ENCODE measurements around the gene CLSTN1. TPM values are rescaled to one million over a fixed set of nuclear protein-coding genes. Genes with fewer than 3 reads are reported as not detected.

The CLSTN1 gene
- polyA plus RNA-seq, 1 experiment = 34.3 TPM

GRCh38 chr1:9733160-9733789, 90.5 kb downstream of the CLSTN1 start:
- CTCF ChIA-PET = interaction anchor here (0.6 to 1.9 kb wide), 4 partner anchors 10 to 135 kb away, joined by 3 to 7 read pairs (median 4); no protein-coding TSS in a partner anchor
- no peak for DNase-seq (ENCODE audit: low read depth)
- no peak for TF ChIP-seq CTCF (IDR thresholded peaks at IDR 0.05; ENCODE audit: insufficient read depth, low read depth, low read length)

GRCh38 chr1:9732123-9732971, 91.4 kb downstream of the CLSTN1 start:
- no peak overlapping the region for H3K4me3 ChIP-seq (ENCODE audit: low read depth, low read length)
- ChIA-PET POLR2A (no interaction called here), CTCF (interaction anchor here (0.6 to 1.9 kb wide), 3 partner anchors 44 to 136 kb away, joined by 3 to 7 read pairs (median 6); no protein-coding TSS in a partner anchor)
- H3K27me3 ChIP-seq (ENCODE audit: control insufficient read depth, insufficient read depth, low read length) = no peaks in the 10 kb centered on the region
- no peak for TF ChIP-seq CTCF (IDR thresholded peaks at IDR 0.05; ENCODE audit: insufficient read depth, low read depth, low read length)
- peaks cover 48% of the 10 kb centered on the region for H3K36me3 ChIP-seq (ENCODE audit: control insufficient read depth, insufficient read depth, low read length)
- DNase-seq (ENCODE audit: low read depth) = no peak

More at GRCh38 chr1:9733160-9733789, 90.5 kb downstream of the CLSTN1 start:
- H3K27me3 ChIP-seq (ENCODE audit: control insufficient read depth, insufficient read depth, low read length) = no peaks in the 10 kb centered on the region
- POLR2A ChIA-PET = no interaction called here
- no peak overlapping the region for H3K4me3 ChIP-seq (ENCODE audit: low read depth, low read length)
- peaks cover 48% of the 10 kb centered on the region for H3K36me3 ChIP-seq (ENCODE audit: control insufficient read depth, insufficient read depth, low read length)

GRCh38 chr1:9731561-9731960, 92.2 kb downstream of the CLSTN1 start:
- Histone ChIP-seq H3K27me3 (ENCODE audit: control insufficient read depth, insufficient read depth, low read length) (no peaks in the 10 kb centered on the region), H3K36me3 (ENCODE audit: control insufficient read depth, insufficient read depth, low read length) (peaks cover 52% of the 10 kb centered on the region), H3K4me3 (ENCODE audit: low read depth, low read length) (no peak overlapping the region)
- ChIA-PET CTCF (interaction anchor here (1.2 to 2.2 kb wide), 2 partner anchors 10 to 105 kb away, joined by 6 to 7 read pairs; no protein-coding TSS in a partner anchor), POLR2A (no interaction called here)
- TF ChIP-seq CTCF (IDR thresholded peaks at IDR 0.05; ENCODE audit: insufficient read depth, low read depth, low read length) = no peak
- no peak for DNase-seq (ENCODE audit: low read depth)

GRCh38 chr1:9731051-9731537, 92.7 kb downstream of the CLSTN1 start:
- no peak overlapping the region for H3K4me3 ChIP-seq (ENCODE audit: low read depth, low read length)
- H3K36me3 ChIP-seq (ENCODE audit: control insufficient read depth, insufficient read depth, low read length) = peaks cover 48% of the 10 kb centered on the region
- ChIA-PET CTCF (interaction anchor here (1.2 to 2.2 kb wide), 2 partner anchors 10 to 104 kb away, joined by 6 to 7 read pairs; no protein-coding TSS in a partner anchor), POLR2A (no interaction called here)
- H3K27me3 ChIP-seq (ENCODE audit: control insufficient read depth, insufficient read depth, low read length) = no peaks in the 10 kb centered on the region
- DNase-seq (ENCODE audit: low read depth) = no peak
- TF ChIP-seq CTCF (IDR thresholded peaks at IDR 0.05; ENCODE audit: insufficient read depth, low read depth, low read length) = no peak
